T-helper 1 cell treated with Interleukin-12 subunit alpha and Interleukin-12 subunit beta and Interleukin-4 antibody, amounts not matched to agents 30 μg/mL and 1 μg/mL, for 36 hours (primary cell): Measurements from ENCODE around the gene JADE2.

Source experiments
- H3K27ac Mint-ChIP-seq: one replicate; pipeline ENCODE4 v1.8.0; 2021; ENCODE audit warnings: mild to moderate bottlenecking, mixed read lengths
- H3K27me3 Mint-ChIP-seq: one replicate; pipeline ENCODE4 v1.8.0; 2021; ENCODE audit warnings: low read depth, mixed read lengths
- H3K36me3 Mint-ChIP-seq: one replicate; pipeline ENCODE4 v1.8.0; 2021; ENCODE audit warnings: low read depth, mixed read lengths
- H3K4me1 Mint-ChIP-seq: one replicate; pipeline ENCODE4 v1.8.0; 2021; ENCODE audit warnings: low read depth, mixed read lengths
- H3K4me3 Mint-ChIP-seq: one replicate; pipeline ENCODE4 v1.8.0; 2021; ENCODE audit warnings: mild to moderate bottlenecking, moderate library complexity, mixed read lengths
- H3K9me3 Mint-ChIP-seq: one replicate; pipeline ENCODE4 v1.8.0; 2021; ENCODE audit warnings: mixed read lengths

JADE2 gene

GRCh38 chr5:134610725-134611124, 85.3 kb downstream of the JADE2 start:
- Mint-ChIP-seq H3K4me1 (peaks cover 32% of the 10 kb centered on the region), H3K36me3 (peaks cover 48% of the 10 kb centered on the region), H3K9me3 (no peaks in the 10 kb centered on the region), H3K4me3 (no peak overlapping the region), H3K27me3 (no peaks in the 10 kb centered on the region), H3K27ac (no peak overlapping the region)

- no peak overlapping the region for H3K4me3 Mint-ChIP-seq
- no peaks in the 10 kb centered on the region for H3K9me3 Mint-ChIP-seq
- H3K27me3 Mint-ChIP-seq, result no peaks in the 10 kb centered on the region
- H3K4me1 Mint-ChIP-seq, result peaks cover 29% of the 10 kb centered on the region
- H3K27ac Mint-ChIP-seq, result no peak overlapping the region
- H3K36me3 Mint-ChIP-seq, result peaks cover 45% of the 10 kb centered on the region
Measured at GRCh38 chr5:134611515-134611914, 86.0 kb downstream of the JADE2 start.

GRCh38 chr5:134614450-134615085, 89.1 kb downstream of the JADE2 start:
- Mint-ChIP-seq H3K9me3 (no peaks in the 10 kb centered on the region), H3K27me3 (no peaks in the 10 kb centered on the region), H3K27ac (peak overlapping the region; percentile 28), H3K4me1 (peaks cover 9% of the 10 kb centered on the region), H3K36me3 (peaks cover 35% of the 10 kb centered on the region), H3K4me3 (no peak overlapping the region)

- no peaks in the 10 kb centered on the region for H3K27me3 Mint-ChIP-seq
- H3K36me3 Mint-ChIP-seq, result peaks cover 33% of the 10 kb centered on the region
- peaks cover 7% of the 10 kb centered on the region for H3K4me1 Mint-ChIP-seq
- no peak overlapping the region for H3K27ac Mint-ChIP-seq
- no peak overlapping the region for H3K4me3 Mint-ChIP-seq
- H3K9me3 Mint-ChIP-seq, result no peaks in the 10 kb centered on the region
Measured at GRCh38 chr5:134620634-134621033, 95.2 kb downstream of the JADE2 start.

GRCh38 chr5:134625559-134625958, 100.1 kb downstream of the JADE2 start:
- no peak overlapping the region for H3K27ac Mint-ChIP-seq
- peaks cover 16% of the 10 kb centered on the region for H3K36me3 Mint-ChIP-seq
- no peaks in the 10 kb centered on the region for H3K27me3 Mint-ChIP-seq
- H3K9me3 Mint-ChIP-seq, result no peaks in the 10 kb centered on the region
- no peak overlapping the region for H3K4me3 Mint-ChIP-seq
- H3K4me1 Mint-ChIP-seq, result peaks cover 11% of the 10 kb centered on the region

GRCh38 chr5:134626369-134627014, 101.0 kb downstream of the JADE2 start:
- H3K27ac Mint-ChIP-seq, result no peak overlapping the region
- peaks cover 16% of the 10 kb centered on the region for H3K4me1 Mint-ChIP-seq
- peaks cover 16% of the 10 kb centered on the region for H3K36me3 Mint-ChIP-seq

More at GRCh38 chr5:134626369-134627014, 101.0 kb downstream of the JADE2 start:
- no peaks in the 10 kb centered on the region for H3K9me3 Mint-ChIP-seq
- no peaks in the 10 kb centered on the region for H3K27me3 Mint-ChIP-seq
- H3K4me3 Mint-ChIP-seq, result no peak overlapping the region
